Suprapubic skin (tissue), 4 donors: Measurements from ENCODE around the gene WNT5B.

Experiments
- POLR2A ChIP-seq, 2 donors: fragments of 450-650 bp; IDR thresholded peaks; one replicate each; pipeline ENCODE4 v1.6.1; 2017; ENCODE audit warnings: antibody characterized with exemption in 2 of 2, mild to moderate bottlenecking in 2 of 2, moderate library complexity in 2 of 2
- POLR2AphosphoS5 ChIP-seq, 3 donors: sonication (generic); formaldehyde crosslinking; IDR thresholded peaks; one replicate each; pipeline ENCODE4 v1.6.1; 2017; ENCODE audit warnings: antibody characterized with exemption in 3 of 3
- TF ChIP-seq, protein P1 (sequence below), 2 donors: fragments of 200-600 bp in 1 of 2; fragments of 450-650 bp in 1 of 2; sonication (generic) in 1 of 2; IDR thresholded peaks; one replicate each; pipeline ENCODE4 v1.5.1; 2016 to 2019; ENCODE audit warnings: antibody characterized with exemption in 2 of 2, mild to moderate bottlenecking in 1 of 2, moderate library complexity in 1 of 2

DNA sequence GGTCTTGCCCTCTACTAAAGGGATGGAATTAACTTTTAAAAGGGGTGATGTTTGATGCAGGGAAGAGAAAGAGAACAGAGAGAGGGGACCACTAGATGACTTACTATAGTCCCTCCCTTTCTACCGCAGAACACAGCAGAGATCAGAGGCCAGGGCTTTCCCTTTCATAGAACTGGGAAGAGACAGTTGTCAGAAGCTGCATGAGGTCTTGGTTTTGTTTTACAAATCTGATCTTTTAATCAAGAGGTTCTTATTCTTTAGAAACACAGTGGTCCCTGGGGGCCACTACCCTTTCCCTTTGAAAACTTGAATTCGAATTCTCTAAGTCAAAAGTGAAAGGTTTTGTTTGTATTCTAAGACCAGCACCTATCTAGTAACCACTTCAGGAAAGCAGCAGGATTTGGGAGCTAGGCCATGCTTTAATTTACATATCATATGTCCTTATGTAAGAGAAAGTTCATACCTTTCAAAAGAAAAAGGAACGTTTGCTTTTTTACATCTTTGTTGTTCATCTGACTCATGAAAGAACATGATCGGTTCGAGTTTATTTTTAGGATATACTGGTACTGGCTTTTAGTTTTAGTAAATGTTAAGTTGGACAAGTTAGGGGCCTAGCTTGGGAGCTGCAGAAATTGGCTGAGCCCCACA lies 41.0 kb upstream of the WNT5B start:
- TF ChIP-seq, protein P1, sequence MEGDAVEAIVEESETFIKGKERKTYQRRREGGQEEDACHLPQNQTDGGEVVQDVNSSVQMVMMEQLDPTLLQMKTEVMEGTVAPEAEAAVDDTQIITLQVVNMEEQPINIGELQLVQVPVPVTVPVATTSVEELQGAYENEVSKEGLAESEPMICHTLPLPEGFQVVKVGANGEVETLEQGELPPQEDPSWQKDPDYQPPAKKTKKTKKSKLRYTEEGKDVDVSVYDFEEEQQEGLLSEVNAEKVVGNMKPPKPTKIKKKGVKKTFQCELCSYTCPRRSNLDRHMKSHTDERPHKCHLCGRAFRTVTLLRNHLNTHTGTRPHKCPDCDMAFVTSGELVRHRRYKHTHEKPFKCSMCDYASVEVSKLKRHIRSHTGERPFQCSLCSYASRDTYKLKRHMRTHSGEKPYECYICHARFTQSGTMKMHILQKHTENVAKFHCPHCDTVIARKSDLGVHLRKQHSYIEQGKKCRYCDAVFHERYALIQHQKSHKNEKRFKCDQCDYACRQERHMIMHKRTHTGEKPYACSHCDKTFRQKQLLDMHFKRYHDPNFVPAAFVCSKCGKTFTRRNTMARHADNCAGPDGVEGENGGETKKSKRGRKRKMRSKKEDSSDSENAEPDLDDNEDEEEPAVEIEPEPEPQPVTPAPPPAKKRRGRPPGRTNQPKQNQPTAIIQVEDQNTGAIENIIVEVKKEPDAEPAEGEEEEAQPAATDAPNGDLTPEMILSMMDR (IDR thresholded peaks at IDR 0.05): no peak
- TF ChIP-seq POLR2A (IDR thresholded peaks at IDR 0.05): no peak
- TF ChIP-seq POLR2AphosphoS5 (IDR thresholded peaks at IDR 0.05): no peak
